Tibial artery (tissue), 4 donors: ENCODE measurements around the gene FHDC1.

Source experiments
- DNase-seq, 2 donors: peaks; one replicate each; pipeline ENCODE4 v3.0.0-alpha.2; 2019
- H3K27ac ChIP-seq, 2 donors: fragments of 200-600 bp; sonication (generic) in 1 of 2; 1 replicate in 1 of 2; 2 replicates in 1 of 2; pipeline ENCODE4 v1.5.1; 2018 to 2019; ENCODE audit warnings: mild to moderate bottlenecking in 1 of 2
- H3K27me3 ChIP-seq, 2 donors: fragments of 200-600 bp; sonication (generic) in 1 of 2; one replicate each; pipeline versions ENCODE4 v1.5.1 to v1.6.0; 2016 to 2019
- H3K36me3 ChIP-seq, 3 donors: fragments of 200-600 bp; sonication (generic) in 2 of 3; one replicate each; pipeline ENCODE4 v1.5.1; 2016 to 2019; ENCODE audit warnings: mild to moderate bottlenecking in 2 of 3
- H3K4me1 ChIP-seq, 4 donors: fragments of 200-600 bp; sonication (generic) in 2 of 4; 1 replicate in 3 of 4; 2 replicates in 1 of 4; pipeline ENCODE4 v1.5.1; 2016 to 2019
- H3K4me3 ChIP-seq, 2 donors: fragments of 200-600 bp; sonication (generic) in 1 of 2; 1 replicate in 1 of 2; 2 replicates in 1 of 2; pipeline ENCODE4 v1.5.1; 2018 to 2019; ENCODE audit warnings: mild to moderate bottlenecking in 2 of 2
- H3K9me3 ChIP-seq, 3 donors: fragments of 200-600 bp; sonication (generic) in 1 of 3; one replicate each; pipeline ENCODE4 v1.5.1; 2016 to 2019
- intact Hi-C: fragments of 100-400 bp; cut with DNase I; formaldehyde crosslinking; loops from one replicate; pipeline ENCODE4 v1.15.0; 2023; ENCODE audit warnings: low total_unique reads
- TF ChIP-seq, protein P1 (sequence below), 2 experiments: fragments of 200-600 bp in 1 of 2; fragments of 450-650 bp in 1 of 2; IDR thresholded peaks; one replicate each; pipeline ENCODE4 v1.5.1; 2017 to 2019; ENCODE audit warnings: antibody characterized with exemption in 2 of 2, mild to moderate bottlenecking in 1 of 2, moderate library complexity in 1 of 2

FHDC1 gene

GRCh38 chr4:152926959-152927358, 9.2 kb upstream of the FHDC1 start:
- no peak overlapping the region for H3K27ac ChIP-seq
- DNase-seq: no peak
- intact Hi-C loops: no loop called here

GRCh38 chr4:152927737-152928136, 8.4 kb upstream of the FHDC1 start:
- intact Hi-C loops: no loop called here
- no peaks in the 10 kb centered on the region for H3K9me3 ChIP-seq
- no peaks in the 10 kb centered on the region for H3K4me1 ChIP-seq
- H3K4me3 ChIP-seq: no peak overlapping the region
- no peak for DNase-seq
- H3K27me3 ChIP-seq: no peaks in the 10 kb centered on the region
- no peak overlapping the region for H3K27ac ChIP-seq
- TF ChIP-seq, protein P1, sequence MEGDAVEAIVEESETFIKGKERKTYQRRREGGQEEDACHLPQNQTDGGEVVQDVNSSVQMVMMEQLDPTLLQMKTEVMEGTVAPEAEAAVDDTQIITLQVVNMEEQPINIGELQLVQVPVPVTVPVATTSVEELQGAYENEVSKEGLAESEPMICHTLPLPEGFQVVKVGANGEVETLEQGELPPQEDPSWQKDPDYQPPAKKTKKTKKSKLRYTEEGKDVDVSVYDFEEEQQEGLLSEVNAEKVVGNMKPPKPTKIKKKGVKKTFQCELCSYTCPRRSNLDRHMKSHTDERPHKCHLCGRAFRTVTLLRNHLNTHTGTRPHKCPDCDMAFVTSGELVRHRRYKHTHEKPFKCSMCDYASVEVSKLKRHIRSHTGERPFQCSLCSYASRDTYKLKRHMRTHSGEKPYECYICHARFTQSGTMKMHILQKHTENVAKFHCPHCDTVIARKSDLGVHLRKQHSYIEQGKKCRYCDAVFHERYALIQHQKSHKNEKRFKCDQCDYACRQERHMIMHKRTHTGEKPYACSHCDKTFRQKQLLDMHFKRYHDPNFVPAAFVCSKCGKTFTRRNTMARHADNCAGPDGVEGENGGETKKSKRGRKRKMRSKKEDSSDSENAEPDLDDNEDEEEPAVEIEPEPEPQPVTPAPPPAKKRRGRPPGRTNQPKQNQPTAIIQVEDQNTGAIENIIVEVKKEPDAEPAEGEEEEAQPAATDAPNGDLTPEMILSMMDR (IDR thresholded peaks at IDR 0.05): no peak
- no peaks in the 10 kb centered on the region for H3K36me3 ChIP-seq

More at GRCh38 chr4:152926959-152927358, 9.2 kb upstream of the FHDC1 start:
- H3K36me3 ChIP-seq: no peaks in the 10 kb centered on the region
- no peak overlapping the region for H3K4me3 ChIP-seq
- TF ChIP-seq, protein P1 (IDR thresholded peaks at IDR 0.05): no peak
- no peaks in the 10 kb centered on the region for H3K9me3 ChIP-seq
- H3K27me3 ChIP-seq: no peaks in the 10 kb centered on the region
- H3K4me1 ChIP-seq: no peaks in the 10 kb centered on the region

- H3K4me3 ChIP-seq: no peak overlapping the region
- H3K27ac ChIP-seq: no peak overlapping the region
- no peaks in the 10 kb centered on the region for H3K9me3 ChIP-seq
- no peaks in the 10 kb centered on the region for H3K4me1 ChIP-seq
- intact Hi-C loops: no loop called here
- TF ChIP-seq, protein P1 (IDR thresholded peaks at IDR 0.05): no peak
- no peaks in the 10 kb centered on the region for H3K27me3 ChIP-seq
- H3K36me3 ChIP-seq: no peaks in the 10 kb centered on the region
- no peak for DNase-seq
Observed at GRCh38 chr4:152928286-152928685, 7.8 kb upstream of the FHDC1 start.

- DNase-seq: no peak
- H3K27ac ChIP-seq: no peak overlapping the region
- TF ChIP-seq, protein P1 (IDR thresholded peaks at IDR 0.05): no peak
- no peaks in the 10 kb centered on the region for H3K36me3 ChIP-seq
- no peaks in the 10 kb centered on the region for H3K4me1 ChIP-seq
- no peaks in the 10 kb centered on the region for H3K9me3 ChIP-seq
- H3K27me3 ChIP-seq: no peaks in the 10 kb centered on the region
- intact Hi-C loops: no loop called here
- H3K4me3 ChIP-seq: no peak overlapping the region
Observed at GRCh38 chr4:152929888-152930287, 6.2 kb upstream of the FHDC1 start.

GRCh38 chr4:152935143-152935542, 980 bp upstream of the FHDC1 start:
- H3K9me3 ChIP-seq: no peaks in the 10 kb centered on the region
- intact Hi-C loops: no loop called here
- H3K36me3 ChIP-seq: no peaks in the 10 kb centered on the region
- no peak overlapping the region for H3K27ac ChIP-seq
- no peak overlapping the region for H3K4me3 ChIP-seq
- no peak for DNase-seq
- TF ChIP-seq, protein P1 (IDR thresholded peaks at IDR 0.05): no peak
- H3K27me3 ChIP-seq: peaks cover 0 to 38% of the 10 kb centered on the region in 2 donors
- H3K4me1 ChIP-seq: peaks cover 0 to 33% (median 23%) of the 10 kb centered on the region in 4 donors
